Activated CD8-positive, alpha-beta T cell treated with anti-CD3 and anti-CD28 coated beads for 36 hours (primary cell): ENCODE results near the gene GRIK3. TPM values are rescaled to one million over a fixed set of nuclear protein-coding genes. Genes with fewer than 3 reads are reported as not detected.

Source experiments
- ATAC-seq: fragments of 200-7000 bp; cut with Tn5 transposase; one replicate; pipeline ENCODE4 v1.10.0; 2021; ENCODE audit warnings: mild to moderate bottlenecking, moderate library complexity
- CTCF ChIA-PET: fragments of 350-600 bp; sonication (Branson Sonifier 250); formaldehyde crosslinking; loops from one replicate; lab custom pipeline; 2021; ENCODE audit warnings: antibody characterized with exemption; lab: Charles Lee
- POLR2A ChIA-PET: fragments of 350-600 bp; sonication (Branson Sonifier 250); formaldehyde crosslinking; loops from one replicate; lab custom pipeline; 2021; ENCODE audit warnings: antibody characterized with exemption; lab: Charles Lee
- DNase-seq: peaks from one replicate; pipeline ENCODE4 v3.0.0-alpha.2; 2020
- H3K27ac Mint-ChIP-seq: one replicate; pipeline ENCODE4 v1.8.0; 2021; ENCODE audit warnings: mild to moderate bottlenecking, mixed read lengths
- H3K27me3 Mint-ChIP-seq: one replicate; pipeline ENCODE4 v1.8.0; 2021; ENCODE audit warnings: mixed read lengths
- H3K36me3 Mint-ChIP-seq: one replicate; pipeline ENCODE4 v1.8.0; 2021; ENCODE audit warnings: low read depth, mixed read lengths
- H3K4me1 Mint-ChIP-seq: one replicate; pipeline ENCODE4 v1.8.0; 2021; ENCODE audit warnings: low read depth, mixed read lengths
- H3K4me3 Mint-ChIP-seq: one replicate; pipeline ENCODE4 v1.8.0; 2021; ENCODE audit warnings: mild to moderate bottlenecking, moderate library complexity, mixed read lengths
- H3K9me3 Mint-ChIP-seq: one replicate; pipeline ENCODE4 v1.8.0; 2021; ENCODE audit warnings: mixed read lengths
- CTCF ChIP-seq: fragments of 200-600 bp; IDR thresholded peaks from one replicate; pipeline ENCODE4 v1.8.0; 2022; ENCODE audit warnings: antibody characterized with exemption, mild to moderate bottlenecking
- intact Hi-C: fragments of 100-400 bp; cut with micrococcal nuclease; formaldehyde crosslinking; loops from one replicate; pipeline ENCODE4 v1.10.0; 2022
- total RNA-seq, 2 experiments: library from RNA; stranded (reverse); gene quantifications; one replicate each; pipeline ENCODE4 v1.2.3, GENCODE V29; 2021

The GRIK3 gene
- total RNA-seq, 2 experiments from 2014 or later, result not detected

GRCh38 chr1:36990928-36991327 lies 43.4 kb downstream of the GRIK3 start:
- peaks cover 12% of the 10 kb centered on the region for H3K27me3 Mint-ChIP-seq
- intact Hi-C loops, result no loop called here
- TF ChIP-seq CTCF, result no peak
- H3K9me3 Mint-ChIP-seq, result no peaks in the 10 kb centered on the region
- ATAC-seq, result no peak
- no peak for DNase-seq
- H3K4me1 Mint-ChIP-seq, result no peaks in the 10 kb centered on the region
- no peak overlapping the region for H3K27ac Mint-ChIP-seq
- CTCF ChIA-PET, result no interaction called here
- POLR2A ChIA-PET, result no interaction called here
- H3K4me3 Mint-ChIP-seq, result no peak overlapping the region
- H3K36me3 Mint-ChIP-seq, result no peaks in the 10 kb centered on the region

GRCh38 chr1:36989241-36989640 lies 45.1 kb downstream of the GRIK3 start:
- CTCF ChIA-PET, result no interaction called here

GRCh38 chr1:36988741-36989193 lies 45.5 kb downstream of the GRIK3 start:
- no peaks in the 10 kb centered on the region for H3K36me3 Mint-ChIP-seq
- no peak overlapping the region for H3K27ac Mint-ChIP-seq
- no peaks in the 10 kb centered on the region for H3K4me1 Mint-ChIP-seq
- H3K27me3 Mint-ChIP-seq, result peaks cover 12% of the 10 kb centered on the region
- ATAC-seq (no peak), DNase-seq (no peak)
- CTCF ChIA-PET, result no interaction called here
- TF ChIP-seq CTCF, result no peak
- intact Hi-C loops, result no loop called here
- H3K9me3 Mint-ChIP-seq, result no peaks in the 10 kb centered on the region
- H3K4me3 Mint-ChIP-seq, result no peak overlapping the region
- POLR2A ChIA-PET, result no interaction called here

More at GRCh38 chr1:36989241-36989640, 45.1 kb downstream of the GRIK3 start:
- Mint-ChIP-seq H3K4me1 (no peaks in the 10 kb centered on the region), H3K9me3 (no peaks in the 10 kb centered on the region), H3K27me3 (peaks cover 12% of the 10 kb centered on the region), H3K4me3 (no peak overlapping the region), H3K27ac (no peak overlapping the region), H3K36me3 (no peaks in the 10 kb centered on the region)
- DNase-seq, result no peak
- no peak for ATAC-seq
- intact Hi-C loops, result no loop called here
- POLR2A ChIA-PET, result no interaction called here
- no peak for TF ChIP-seq CTCF

- ATAC-seq (no peak), DNase-seq (no peak)
- peaks cover 12% of the 10 kb centered on the region for H3K27me3 Mint-ChIP-seq
- POLR2A ChIA-PET, result no interaction called here
- H3K27ac Mint-ChIP-seq, result no peak overlapping the region
- intact Hi-C loops, result no loop called here
- H3K9me3 Mint-ChIP-seq, result no peaks in the 10 kb centered on the region
- CTCF ChIA-PET, result no interaction called here
- no peak overlapping the region for H3K4me3 Mint-ChIP-seq
- no peaks in the 10 kb centered on the region for H3K36me3 Mint-ChIP-seq
- no peak for TF ChIP-seq CTCF
- no peaks in the 10 kb centered on the region for H3K4me1 Mint-ChIP-seq
These were observed 46.0 kb downstream of the GRIK3 start for GRCh38 chr1:36988321-36988720.

- Mint-ChIP-seq H3K9me3 (no peaks in the 10 kb centered on the region), H3K4me3 (no peak overlapping the region), H3K27me3 (peaks cover 13% of the 10 kb centered on the region), H3K27ac (no peak overlapping the region), H3K36me3 (no peaks in the 10 kb centered on the region), H3K4me1 (no peaks in the 10 kb centered on the region)
- TF ChIP-seq CTCF, result no peak
- ChIA-PET POLR2A (no interaction called here), CTCF (no interaction called here)
- DNase-seq (no peak), ATAC-seq (no peak)
- intact Hi-C loops, result no loop called here
These were observed 47.0 kb downstream of the GRIK3 start for GRCh38 chr1:36987276-36987675.
